ENCODE results near the gene SDHAF4. TPM values are rescaled to one million over a fixed set of nuclear protein-coding genes. Genes with fewer than 3 reads are reported as not detected.
"Not testable (repeated sequence)": the region's sequence is repeated elsewhere in the genome, so short reads cannot be mapped to it uniquely, and the experiment has no call there.

Gene SDHAF4
- total RNA-seq, 5 donors from 2014 or later (not counting 1 experiment from before 2014, with no cell fraction given) = 4.0 to 13.4 (median 8.3) TPM

- H3K4me1 Mint-ChIP-seq; H3K36me3 Mint-ChIP-seq; H3K27me3 Mint-ChIP-seq; DNase-seq; H3K36me3 ChIP-seq (ENCODE audit: control insufficient read depth in 2 of 2, extremely low read depth in 1 of 2, insufficient read depth in 1 of 2, low read length in 1 of 2); POLR2A ChIA-PET; H3K4me3 ChIP-seq (ENCODE audit: control insufficient read depth in 1 of 2, extremely low read depth in 1 of 2, low read length in 1 of 2); H3K27ac ChIP-seq (ENCODE audit: low read length); CTCF ChIA-PET; ATAC-seq (replicated peaks in 1 of 4); H3K9me3 ChIP-seq; H3K27ac Mint-ChIP-seq; H3K27me3 ChIP-seq (replicated peaks in 1 of 2; ENCODE audit: control insufficient read depth in 2 of 2, extremely low read depth in 1 of 2, insufficient read depth in 2 of 2, low read length in 1 of 2); H3K4me1 ChIP-seq (ENCODE audit: control insufficient read depth in 1 of 2, extremely low read depth in 1 of 2, insufficient read depth in 2 of 2, low read length in 2 of 2); H3K4me3 Mint-ChIP-seq; H3K9me3 Mint-ChIP-seq: not testable (repeated sequence)
- WGBS (ENCODE audit: insufficient coverage) = 94% methylated on average over 7 of the region's 13 CpGs
Observed at GRCh38 chr6:70552286-70552940, 14.3 kb upstream of the SDHAF4 start.

GRCh38 chr6:70552974-70553373, 13.8 kb upstream of the SDHAF4 start:
- peaks cover 0 to 3% of the 10 kb centered on the region in 2 experiments for H3K4me1 ChIP-seq (ENCODE audit: control insufficient read depth in 1 of 2, extremely low read depth in 1 of 2, insufficient read depth in 2 of 2, low read length in 2 of 2)
- H3K9me3 ChIP-seq = no peaks in the 10 kb centered on the region
- H3K36me3 ChIP-seq (ENCODE audit: control insufficient read depth in 2 of 2, extremely low read depth in 1 of 2, insufficient read depth in 1 of 2, low read length in 1 of 2) = no peaks in the 10 kb centered on the region
- ATAC-seq (replicated peaks in 1 of 4) = no peak
- no CpG with 5 or more reads among the region's 1 CpG for WGBS (ENCODE audit: insufficient coverage)
- H3K4me3 ChIP-seq (ENCODE audit: control insufficient read depth in 1 of 2, extremely low read depth in 1 of 2, low read length in 1 of 2) = no peak overlapping the region
- H3K27me3 ChIP-seq (replicated peaks in 1 of 2; ENCODE audit: control insufficient read depth in 2 of 2, extremely low read depth in 1 of 2, insufficient read depth in 2 of 2, low read length in 1 of 2) = no peaks in the 10 kb centered on the region
- Mint-ChIP-seq H3K27me3 (no peaks in the 10 kb centered on the region), H3K4me3 (no peak overlapping the region), H3K36me3 (peaks cover 10% of the 10 kb centered on the region), H3K27ac (no peak overlapping the region), H3K9me3 (no peaks in the 10 kb centered on the region), H3K4me1 (no peaks in the 10 kb centered on the region)
- POLR2A ChIA-PET = interaction anchor here in 1 of 2 donors (0.6 kb wide), 1 partner anchor 90 kb away, joined by 3 read pairs; no protein-coding TSS in a partner anchor
- no peak for DNase-seq
- H3K27ac ChIP-seq (ENCODE audit: low read length) = no peak overlapping the region
- CTCF ChIA-PET = no interaction called here

- Histone ChIP-seq H3K27me3 (replicated peaks in 1 of 2; ENCODE audit: control insufficient read depth in 2 of 2, extremely low read depth in 1 of 2, insufficient read depth in 2 of 2, low read length in 1 of 2) (no peaks in the 10 kb centered on the region), H3K27ac (ENCODE audit: low read length) (no peak overlapping the region), H3K9me3 (no peaks in the 10 kb centered on the region), H3K36me3 (ENCODE audit: control insufficient read depth in 2 of 2, extremely low read depth in 1 of 2, insufficient read depth in 1 of 2, low read length in 1 of 2) (no peaks in the 10 kb centered on the region), H3K4me1 (ENCODE audit: control insufficient read depth in 1 of 2, extremely low read depth in 1 of 2, insufficient read depth in 2 of 2, low read length in 2 of 2) (peaks cover 0 to 3% of the 10 kb centered on the region in 2 experiments), H3K4me3 (ENCODE audit: control insufficient read depth in 1 of 2, extremely low read depth in 1 of 2, low read length in 1 of 2) (no peak overlapping the region)
- Mint-ChIP-seq H3K27me3 (no peaks in the 10 kb centered on the region), H3K9me3 (no peaks in the 10 kb centered on the region), H3K36me3 (peaks cover 4% of the 10 kb centered on the region), H3K4me3 (no peak overlapping the region), H3K4me1 (no peaks in the 10 kb centered on the region), H3K27ac (no peak overlapping the region)
- CTCF ChIA-PET = no interaction called here
- DNase-seq (no peak), ATAC-seq (replicated peaks in 1 of 4) (no peak)
- POLR2A ChIA-PET = interaction anchor here in 1 of 2 donors (1.0 kb wide), 1 partner anchor 61 kb away, joined by 3 read pairs; no protein-coding TSS in a partner anchor
- no CpG with 5 or more reads among the region's 1 CpG for WGBS (ENCODE audit: insufficient coverage)
Observed at GRCh38 chr6:70557998-70558397, 8.7 kb upstream of the SDHAF4 start.

DNA sequence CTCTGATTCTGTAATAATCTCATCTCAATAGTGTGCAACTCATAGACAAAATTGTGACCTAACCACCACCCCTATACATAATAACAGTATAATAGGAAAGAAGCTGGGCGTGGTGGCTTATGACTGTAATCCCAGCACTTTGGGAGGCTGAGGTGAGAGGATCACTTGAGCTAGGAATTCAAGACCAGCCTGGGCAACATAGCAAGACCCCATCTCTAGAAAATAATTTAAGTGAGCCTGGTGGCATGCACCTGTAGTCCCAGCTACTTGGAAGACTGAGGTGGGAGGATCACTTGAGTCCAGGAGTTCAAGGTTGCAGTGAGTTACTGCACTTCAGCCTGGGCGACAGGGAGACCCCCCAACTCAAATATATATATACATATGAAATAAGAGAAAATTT, 4.3 kb upstream of the SDHAF4 start:
- POLR2A ChIA-PET; H3K4me3 ChIP-seq (ENCODE audit: control insufficient read depth in 1 of 2, extremely low read depth in 1 of 2, low read length in 1 of 2); H3K27ac Mint-ChIP-seq; H3K4me3 Mint-ChIP-seq; H3K27me3 Mint-ChIP-seq; H3K9me3 Mint-ChIP-seq; H3K36me3 ChIP-seq (ENCODE audit: control insufficient read depth in 2 of 2, extremely low read depth in 1 of 2, insufficient read depth in 1 of 2, low read length in 1 of 2); H3K27ac ChIP-seq (ENCODE audit: low read length); ATAC-seq (replicated peaks in 1 of 4); H3K27me3 ChIP-seq (replicated peaks in 1 of 2; ENCODE audit: control insufficient read depth in 2 of 2, extremely low read depth in 1 of 2, insufficient read depth in 2 of 2, low read length in 1 of 2); DNase-seq; H3K36me3 Mint-ChIP-seq; CTCF ChIA-PET; H3K9me3 ChIP-seq: not testable (repeated sequence)
- peaks cover 2 to 11% of the 10 kb centered on the region in 2 experiments for H3K4me1 ChIP-seq (ENCODE audit: control insufficient read depth in 1 of 2, extremely low read depth in 1 of 2, insufficient read depth in 2 of 2, low read length in 2 of 2)
- H3K4me1 Mint-ChIP-seq = peaks cover 7 to 10% (median 10%) of the 10 kb centered on the region in 3 donors
- WGBS (ENCODE audit: insufficient coverage) = no CpG with 5 or more reads among the region's 2 CpGs

DNA sequence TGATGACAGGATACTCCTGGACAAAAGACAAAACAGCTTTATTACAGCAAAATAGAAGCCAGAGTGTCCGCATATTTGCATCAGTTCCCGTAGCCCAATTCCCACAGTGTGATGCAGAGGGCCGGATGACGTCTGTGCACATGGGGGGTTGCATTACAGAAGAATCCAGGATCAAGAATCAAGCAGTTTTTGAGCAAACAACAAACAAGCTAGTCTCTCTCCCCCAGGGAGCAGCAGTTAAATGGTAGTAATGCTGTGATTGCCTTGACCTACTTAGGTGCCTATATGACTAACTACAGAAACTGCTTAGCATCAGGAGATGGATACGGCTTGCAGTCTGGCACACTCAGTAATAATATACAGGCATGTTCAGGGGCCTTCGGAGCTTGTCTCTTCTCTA, 3.2 kb upstream of the SDHAF4 start:
- no peak overlapping the region for H3K4me3 ChIP-seq (ENCODE audit: control insufficient read depth in 1 of 2, extremely low read depth in 1 of 2, low read length in 1 of 2)
- Mint-ChIP-seq H3K9me3 (no peaks in the 10 kb centered on the region), H3K4me3 (no peak overlapping the region), H3K27ac (no peak overlapping the region), H3K27me3 (no peaks in the 10 kb centered on the region), H3K36me3 (no peaks in the 10 kb centered on the region), H3K4me1 (peaks cover 7 to 18% (median 18%) of the 10 kb centered on the region in 3 donors)
- H3K27ac ChIP-seq (ENCODE audit: low read length) = no peak overlapping the region
- ATAC-seq (replicated peaks in 1 of 4) (no peak), DNase-seq (no peak)
- no peaks in the 10 kb centered on the region for H3K9me3 ChIP-seq
- H3K4me1 ChIP-seq (ENCODE audit: control insufficient read depth in 1 of 2, extremely low read depth in 1 of 2, insufficient read depth in 2 of 2, low read length in 2 of 2) = peaks cover 2 to 15% of the 10 kb centered on the region in 2 experiments
- no CpG with 5 or more reads among the region's 6 CpGs for WGBS (ENCODE audit: insufficient coverage)
- ChIA-PET POLR2A (no interaction called here), CTCF (interaction anchor here in 1 of 2 donors (0.6 kb wide), 1 partner anchor 343 kb away, joined by 3 read pairs; no protein-coding TSS in a partner anchor)
- no peaks in the 10 kb centered on the region for H3K36me3 ChIP-seq (ENCODE audit: control insufficient read depth in 2 of 2, extremely low read depth in 1 of 2, insufficient read depth in 1 of 2, low read length in 1 of 2)
- no peaks in the 10 kb centered on the region for H3K27me3 ChIP-seq (replicated peaks in 1 of 2; ENCODE audit: control insufficient read depth in 2 of 2, extremely low read depth in 1 of 2, insufficient read depth in 2 of 2, low read length in 1 of 2)

GRCh38 chr6:70574643-70575042, 7.9 kb downstream of the SDHAF4 start:
- Mint-ChIP-seq H3K36me3 (peaks cover 23% of the 10 kb centered on the region), H3K9me3 (peaks cover 0 to 3% (median 0%) of the 10 kb centered on the region in 3 donors), H3K27ac (no peak overlapping the region), H3K4me3 (no peak overlapping the region), H3K27me3 (no peaks in the 10 kb centered on the region), H3K4me1 (peaks cover 0 to 4% (median 3%) of the 10 kb centered on the region in 3 donors)
- H3K27ac ChIP-seq (ENCODE audit: low read length) = no peak overlapping the region
- 100% methylated on average over 1 of the region's 2 CpGs for WGBS (ENCODE audit: insufficient coverage)
- no peaks in the 10 kb centered on the region for H3K36me3 ChIP-seq (ENCODE audit: control insufficient read depth in 2 of 2, extremely low read depth in 1 of 2, insufficient read depth in 1 of 2, low read length in 1 of 2)
- CTCF ChIA-PET = interaction anchor here in 1 of 2 donors (0.6 kb wide), 1 partner anchor 265 kb away, joined by 11 read pairs; no protein-coding TSS in a partner anchor
- no peak overlapping the region for H3K4me3 ChIP-seq (ENCODE audit: control insufficient read depth in 1 of 2, extremely low read depth in 1 of 2, low read length in 1 of 2)
- H3K4me1 ChIP-seq (ENCODE audit: control insufficient read depth in 1 of 2, extremely low read depth in 1 of 2, insufficient read depth in 2 of 2, low read length in 2 of 2) = no peaks in the 10 kb centered on the region
- POLR2A ChIA-PET = interaction anchor here in 1 of 2 donors (0.6 kb wide), 1 partner anchor 9 kb away, joined by 4 read pairs; no protein-coding TSS in a partner anchor
- no peaks in the 10 kb centered on the region for H3K27me3 ChIP-seq (replicated peaks in 1 of 2; ENCODE audit: control insufficient read depth in 2 of 2, extremely low read depth in 1 of 2, insufficient read depth in 2 of 2, low read length in 1 of 2)
- no peak for ATAC-seq (replicated peaks in 1 of 4)
- no peak for DNase-seq
- H3K9me3 ChIP-seq = no peaks in the 10 kb centered on the region

Measured in T-cell (primary cell).